Ovary (tissue), 9 donors: ENCODE data around the gene PLCH2. TPM values are rescaled to one million over a fixed set of nuclear protein-coding genes. Genes with fewer than 3 reads are reported as not detected.

Experiments used
- DNase-seq, 5 donors: peaks; one replicate each; pipeline ENCODE4 v3.0.0-alpha.2; 2019 to 2020
- H3K27ac ChIP-seq, 2 donors: fragments of 200-600 bp; one replicate each; pipeline versions ENCODE4 v1.5.1 to v1.8.0; 2019 to 2022
- H3K27me3 ChIP-seq: fragments of 200-600 bp; one replicate; pipeline ENCODE4 v1.8.0; 2022
- H3K36me3 ChIP-seq: fragments of 200-600 bp; sonication (generic); one replicate; pipeline ENCODE4 v1.5.1; 2019
- H3K4me1 ChIP-seq: one replicate; pipeline ENCODE4 v1.8.1; 2013; ENCODE audit warnings: mild to moderate bottlenecking, moderate library complexity; ENCODE audit not compliant: insufficient read depth
- H3K4me3 ChIP-seq: fragments of 200-600 bp; sonication (generic); one replicate; pipeline ENCODE4 v1.5.1; 2017
- H3K9me3 ChIP-seq, 2 donors: fragments of 200-600 bp in 1 of 2; sonication (generic) in 1 of 2; one replicate each; pipeline versions ENCODE4 v1.5.1 to v1.8.1; 2013 to 2019; ENCODE audit warnings: mild to moderate bottlenecking in 1 of 2, moderate library complexity in 1 of 2
- EP300 ChIP-seq: sonication (generic); formaldehyde crosslinking; IDR thresholded peaks from one replicate; pipeline ENCODE4 v1.6.1; 2017; ENCODE audit warnings: antibody characterized with exemption
- POLR2A ChIP-seq: fragments of 450-650 bp; IDR thresholded peaks from one replicate; pipeline ENCODE4 v1.6.1; 2017; ENCODE audit warnings: antibody characterized with exemption, mild to moderate bottlenecking, moderate library complexity
- WGBS, 3 donors: extraction: QIAGEN DNeasy Blood & Tissue Kit in 1 of 3; methylation state at CpG; one replicate each; pipeline versions ENCODE4 v1.1.5 to v1.1.7; 2013 to 2017; 5-methylcytosine and 5-hydroxymethylcytosine counted together
- intact Hi-C, 4 donors: fragments of 100-400 bp; cut with DNase I; formaldehyde crosslinking; loops; one replicate each; pipeline versions ENCODE4 v1.11.0 to v1.15.1; 2022 to 2023
- polyA plus RNA-seq, 2 donors: library from polyadenylated mRNA; stranded (reverse); fragments of 200-250 nt in 1 of 2; fragments of 350-450 nt in 1 of 2; fragmentation: Illumina TruSeq in 1 of 2; extraction: RNeasy Lipid Tissue Mini Kit (QIAGEN cat#74804) in 1 of 2; gene quantifications; one replicate each; pipeline ENCODE4 v1.2.3, GENCODE V29; 2013 to 2014
- total RNA-seq, 7 donors: library from RNA; depleted of rRNA in 2 of 7; stranded (reverse); fragments of >200 nt in 2 of 7; fragmentation: NEBNext Ultra II Directional in 3 of 7; extraction: Animal tissue kit (Norgen Biotek cat#: 25700) in 3 of 7; gene quantifications; one replicate each; pipeline versions ENCODE4 v1.1.0 to v1.2.4, GENCODE V29; 2016 to 2023
- TF ChIP-seq, protein P1 (sequence below), 3 donors: fragments of 450-650 bp in 2 of 3; fragments of 200-600 bp in 1 of 3; IDR thresholded peaks; one replicate each; pipeline versions ENCODE4 v1.5.1 to v1.8.0; 2016 to 2022; ENCODE audit warnings: antibody characterized with exemption in 3 of 3, mild to moderate bottlenecking in 1 of 3
- donor health status: DM: no; HTN: no; CAD: no; lungs with moderate emphysema.
- donor health status: DM: no; HTN: no; CAD: no.
- donor health status: Bipolar disorder and iron deficiency.
- donor health status: DM: yes; HTN: yes; CAD: no.
- donor health status: DM: no; HTN: no; CAD: no.
- donor health status: DM: yes; HTN: yes; CAD: no.

The PLCH2 gene
- total and polyA plus RNA-seq, 9 donors: 0.05 to 0.84 (median 0.34) TPM; not detected in 1

GRCh38 chr1:2553871-2554620, 78.0 kb downstream of the PLCH2 start:
- TF ChIP-seq POLR2A (no peak), EP300 (no peak)
- TF ChIP-seq, protein P1, sequence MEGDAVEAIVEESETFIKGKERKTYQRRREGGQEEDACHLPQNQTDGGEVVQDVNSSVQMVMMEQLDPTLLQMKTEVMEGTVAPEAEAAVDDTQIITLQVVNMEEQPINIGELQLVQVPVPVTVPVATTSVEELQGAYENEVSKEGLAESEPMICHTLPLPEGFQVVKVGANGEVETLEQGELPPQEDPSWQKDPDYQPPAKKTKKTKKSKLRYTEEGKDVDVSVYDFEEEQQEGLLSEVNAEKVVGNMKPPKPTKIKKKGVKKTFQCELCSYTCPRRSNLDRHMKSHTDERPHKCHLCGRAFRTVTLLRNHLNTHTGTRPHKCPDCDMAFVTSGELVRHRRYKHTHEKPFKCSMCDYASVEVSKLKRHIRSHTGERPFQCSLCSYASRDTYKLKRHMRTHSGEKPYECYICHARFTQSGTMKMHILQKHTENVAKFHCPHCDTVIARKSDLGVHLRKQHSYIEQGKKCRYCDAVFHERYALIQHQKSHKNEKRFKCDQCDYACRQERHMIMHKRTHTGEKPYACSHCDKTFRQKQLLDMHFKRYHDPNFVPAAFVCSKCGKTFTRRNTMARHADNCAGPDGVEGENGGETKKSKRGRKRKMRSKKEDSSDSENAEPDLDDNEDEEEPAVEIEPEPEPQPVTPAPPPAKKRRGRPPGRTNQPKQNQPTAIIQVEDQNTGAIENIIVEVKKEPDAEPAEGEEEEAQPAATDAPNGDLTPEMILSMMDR (IDR thresholded peaks at IDR 0.05): no peak
- peaks cover 12% of the 10 kb centered on the region for H3K4me1 ChIP-seq
- no peaks in the 10 kb centered on the region for H3K36me3 ChIP-seq
- no peaks in the 10 kb centered on the region for H3K27me3 ChIP-seq
- no peak for DNase-seq
- intact Hi-C loops: loop anchor here in 1 of 4 donors (10.0 kb wide), 1 partner anchor 1649 kb away; no protein-coding TSS in a partner anchor
- WGBS, 3 donors: 78 to 82% (median 79%) methylated on average over 30 of the region's 30 CpGs
- no peak overlapping the region for H3K4me3 ChIP-seq
- H3K27ac ChIP-seq: no peak overlapping the region
- H3K9me3 ChIP-seq: no peaks in the 10 kb centered on the region

- intact Hi-C loops: loop anchor here in 2 of 4 donors (5.0 to 10.0 kb wide), 2 partner anchors 313 to 1650 kb away; no protein-coding TSS in a partner anchor
- TF ChIP-seq POLR2A (no peak), EP300 (no peak)
- TF ChIP-seq, protein P1 (IDR thresholded peaks at IDR 0.05): peak in 1 of 3 donors; percentile 8
- peaks cover 12% of the 10 kb centered on the region for H3K4me1 ChIP-seq
- H3K27me3 ChIP-seq: no peaks in the 10 kb centered on the region
- DNase-seq: peak in 2 of 5 donors; percentile 55 to 57
- 50 to 58% (median 52%) methylated on average over 14 to 19 of the region's 19 CpGs for WGBS, 3 donors
- no peaks in the 10 kb centered on the region for H3K9me3 ChIP-seq
- H3K27ac ChIP-seq: no peak overlapping the region
- no peak overlapping the region for H3K4me3 ChIP-seq
- H3K36me3 ChIP-seq: no peaks in the 10 kb centered on the region
Observed at GRCh38 chr1:2554621-2555387, 78.7 kb downstream of the PLCH2 start.

Other genes with a start within 250 kb of the PLCH2 start
- gene SKI, start 248.0 kb upstream of the PLCH2 start, total RNA-seq: 100 to 1,000 TPM in 3 of 7 donors, 10 to 100 TPM in 4; 27.8 to 109 (median 84.3) TPM
- 10 to 100 TPM; 36.3 to 47.0 TPM for gene SKI, start 248.0 kb upstream of the PLCH2 start, polyA plus RNA-seq
- gene MORN1, start 84.7 kb upstream of the PLCH2 start, total RNA-seq: 10 to 100 TPM; 15.6 to 24.2 (median 17.8) TPM
- 1 to 10 TPM; 1.7 to 8.6 TPM for gene MORN1, start 84.7 kb upstream of the PLCH2 start, polyA plus RNA-seq
- gene RER1, start 84.4 kb upstream of the PLCH2 start, total RNA-seq: 100 to 1,000 TPM in 3 of 7 donors, 10 to 100 TPM in 4; 51.0 to 130 (median 99.0) TPM
- 100 to 1,000 TPM in 1 of 2 donors, 10 to 100 TPM in 1; 66.0 to 224 TPM for gene RER1, start 84.4 kb upstream of the PLCH2 start, polyA plus RNA-seq
- gene PEX10, start 63.7 kb upstream of the PLCH2 start, total RNA-seq: 10 to 100 TPM; 14.4 to 25.9 (median 23.0) TPM
- gene PEX10, start 63.7 kb upstream of the PLCH2 start, polyA plus RNA-seq: 10 to 100 TPM; 14.5 to 19.3 TPM
- 10 to 100 TPM; 19.7 to 33.3 (median 29.1) TPM for gene PANK4, start 50.3 kb downstream of the PLCH2 start, total RNA-seq
- 10 to 100 TPM; 14.7 to 17.1 TPM for gene PANK4, start 50.3 kb downstream of the PLCH2 start, polyA plus RNA-seq
- gene HES5, start 54.0 kb downstream of the PLCH2 start, total RNA-seq: under 1 TPM in 3 of 7 donors, not detected in 4; 0.25 to 0.53 (median 0.31) TPM
- under 1 TPM; 0.13 to 0.36 TPM for gene HES5, start 54.0 kb downstream of the PLCH2 start, polyA plus RNA-seq
- 10 to 100 TPM; 33.3 to 78.5 (median 60.5) TPM for gene TNFRSF14, start 80.1 kb downstream of the PLCH2 start, total RNA-seq
- 10 to 100 TPM in 1 of 2 donors, 1 to 10 TPM in 1; 4.3 to 57.6 TPM for gene TNFRSF14, start 80.1 kb downstream of the PLCH2 start, polyA plus RNA-seq
- 10 to 100 TPM in 6 of 7 donors, 1 to 10 TPM in 1; 3.2 to 34.1 (median 20.2) TPM for gene PRXL2B, start 110.5 kb downstream of the PLCH2 start, total RNA-seq
- gene PRXL2B, start 110.5 kb downstream of the PLCH2 start, polyA plus RNA-seq: 1 to 10 TPM; 7.0 to 9.6 TPM
- 1 to 10 TPM in 3 of 7 donors, under 1 TPM in 1, not detected in 3; 0.45 to 7.9 (median 1.1) TPM for gene MMEL1, start 156.7 kb downstream of the PLCH2 start, total RNA-seq
- gene MMEL1, start 156.7 kb downstream of the PLCH2 start, polyA plus RNA-seq: 1 to 10 TPM in 1 of 2 donors, under 1 TPM in 1; 0.42 to 1.1 TPM